Endothelial cell of umbilical vein (primary cell): ENCODE data around the gene ZNF438. TPM values are rescaled to one million over a fixed set of nuclear protein-coding genes. Genes with fewer than 3 reads are reported as not detected.
A peak's percentile ranks its signal among the peaks of the same experiment; 100 is the strongest.

ENCODE experiments used
- BruUV-seq: library from RNA; stranded (reverse); fragments of 400-500 nt; replicated peaks from 2 replicates; lab custom pipeline; 2021; lab: Mats Ljungman, UMichigan
- CTCF ChIA-PET: fragments of 300-600, 350-600 bp; sonication (Branson Sonifier 250); formaldehyde crosslinking; loops from one replicate; lab custom pipeline; 2021; ENCODE audit warnings: antibody characterized with exemption, inconsistent platforms; lab: Charles Lee
- POLR2A ChIA-PET: fragments of 300-600, 350-600 bp; sonication (Branson Sonifier 250); formaldehyde crosslinking; loops from one replicate; lab custom pipeline; 2021; ENCODE audit warnings: antibody characterized with exemption, inconsistent platforms; lab: Charles Lee
- DNase-seq: peaks from one replicate; pipeline ENCODE4 v3.0.0-alpha.2; 2011; ENCODE audit warnings: low read depth, low spot score
- FAIRE-seq: peaks from 2 replicates; lab custom pipeline; 2011; peaks lifted over from hg19 to GRCh38; lab: Jason Lieb, UNC
- H2AFZ ChIP-seq: 2 replicates; pipeline ENCODE4 v1.6.0; 2012; ENCODE audit warnings: low read depth, low read length, control low read depth, inconsistent platforms
- H3K27ac ChIP-seq: 2 replicates; pipeline ENCODE4 v1.5.1; 2011; ENCODE audit warnings: low read depth, mild to moderate bottlenecking, control low read depth, low read length, moderate library complexity; ENCODE audit not compliant: insufficient read depth
- H3K27me3 ChIP-seq, 2 experiments: 2 replicates each; pipeline versions ENCODE4 v1.6.0 to v1.6.1; 2011; ENCODE audit warnings: low read length in 2 of 2, mixed read lengths in 1 of 2; ENCODE audit not compliant: control insufficient read depth in 2 of 2, insufficient read depth in 2 of 2
- H3K36me3 ChIP-seq, 2 experiments: 2 replicates in 1 of 2; 3 replicates in 1 of 2; pipeline ENCODE4 v1.5.1; 2011; ENCODE audit warnings: low read length in 2 of 2, mild to moderate bottlenecking in 1 of 2, moderate library complexity in 1 of 2; ENCODE audit not compliant: control insufficient read depth in 2 of 2, insufficient read depth in 2 of 2; ENCODE audit errors: extremely low read depth in 1 of 2
- H3K4me1 ChIP-seq: 3 replicates; pipeline ENCODE4 v1.5.1; 2011; ENCODE audit warnings: mild to moderate bottlenecking, low read length; ENCODE audit not compliant: control insufficient read depth, insufficient read depth; ENCODE audit errors: extremely low read depth
- H3K4me2 ChIP-seq: 2 replicates; pipeline ENCODE4 v1.6.1; 2011; ENCODE audit warnings: low read length, control low read depth, mixed read lengths; ENCODE audit not compliant: insufficient read depth
- H3K4me3 ChIP-seq, 3 experiments: fragments of 200-600 bp in 1 of 3; sonication (generic), shearing (Covaris generic) in 1 of 3; replicated peaks in 1 of 3; 2 replicates each; pipeline ENCODE4 v1.5.1; 2011 to 2016; ENCODE audit warnings: control low read depth in 3 of 3, low read length in 3 of 3, mild to moderate bottlenecking in 2 of 3, inconsistent platforms in 1 of 3, low read depth in 1 of 3, moderate library complexity in 1 of 3; ENCODE audit not compliant: insufficient read depth in 1 of 3
- H3K79me2 ChIP-seq: 2 replicates; pipeline ENCODE4 v1.6.0; 2012; ENCODE audit warnings: low read length, inconsistent platforms; ENCODE audit not compliant: control insufficient read depth, insufficient read depth
- H3K9ac ChIP-seq: replicated peaks from 2 replicates; pipeline ENCODE3; 2011; ENCODE audit warnings: low read length, control low read depth; ENCODE audit not compliant: insufficient read depth; ENCODE audit errors: extremely low read depth
- H3K9me1 ChIP-seq: replicated peaks from 3 replicates; pipeline ENCODE4 v1.6.0; 2011; ENCODE audit warnings: mild to moderate bottlenecking, low read length; ENCODE audit not compliant: control insufficient read depth, insufficient read depth; ENCODE audit errors: extremely low read depth
- H3K9me3 ChIP-seq: replicated peaks from 2 replicates; pipeline ENCODE4 v1.5.1; 2012; ENCODE audit warnings: low read length, inconsistent platforms; ENCODE audit not compliant: control insufficient read depth, insufficient read depth
- H4K20me1 ChIP-seq: replicated peaks from 2 replicates; pipeline ENCODE3; 2011; ENCODE audit warnings: mild to moderate bottlenecking, low read length; ENCODE audit not compliant: control insufficient read depth, insufficient read depth; ENCODE audit errors: extremely low read depth
- EZH2 ChIP-seq: IDR thresholded peaks from 2 replicates; pipeline ENCODE4 v1.6.1; 2012; ENCODE audit warnings: borderline replicate concordance, low read depth, mild to moderate bottlenecking, moderate library complexity, low read length, inconsistent platforms; ENCODE audit not compliant: severe bottlenecking
- FOS ChIP-seq: IDR thresholded peaks from 2 replicates; pipeline ENCODE4 v1.6.1; 2011; ENCODE audit warnings: mild to moderate bottlenecking, low read length, moderate library complexity, borderline replicate concordance; ENCODE audit not compliant: insufficient read depth
- GATA2 ChIP-seq: IDR thresholded peaks from 2 replicates; pipeline ENCODE4 v1.7.0; 2011; ENCODE audit warnings: low read depth, mild to moderate bottlenecking, moderate library complexity, mixed read lengths, low read length; ENCODE audit not compliant: insufficient read length, insufficient read depth
- JUN ChIP-seq: IDR thresholded peaks from 2 replicates; pipeline ENCODE4 v1.6.1; 2011; ENCODE audit warnings: borderline replicate concordance, low read depth; ENCODE audit not compliant: insufficient read length, insufficient read depth
- MYC ChIP-seq: IDR thresholded peaks from one replicate; pipeline ENCODE4 v1.6.1; 2011; ENCODE audit warnings: mild to moderate bottlenecking, low read depth, low read length
- POLR2A ChIP-seq: IDR thresholded peaks from 2 replicates; pipeline ENCODE4 v1.6.1; 2012; ENCODE audit warnings: low read depth, mild to moderate bottlenecking, control low read depth, low read length
- POLR2AphosphoS5 ChIP-seq: IDR thresholded peaks from 2 replicates; pipeline ENCODE4 v1.6.1; 2012; ENCODE audit warnings: low read depth, mild to moderate bottlenecking, control low read depth, low read length, moderate library complexity; ENCODE audit not compliant: insufficient read depth
- dilution Hi-C: fragments of 300-500 bp; cut with MboI; formaldehyde crosslinking; loops from one replicate; pipeline ENCODE4 v1.15.0; 2019; ENCODE audit warnings: low sequenced_read_pairs; ENCODE audit not compliant: extremely low pct_ligation_motif_present
- intact Hi-C: fragments of 100-400 bp; cut with micrococcal nuclease; formaldehyde crosslinking; loops from one replicate; pipeline ENCODE4 v1.10.0; 2022
- polyA plus RNA-seq, 4 experiments: library from polyadenylated mRNA; depleted of rRNA in 3 of 4; stranded (reverse) in 3 of 4; unstranded in 1 of 4; fragments of >200 nt; gene quantifications; 2 replicates each; pipeline versions ENCODE4 v1.2.1 to v1.2.3, GENCODE V29; 2011 to 2012; ENCODE audit warnings: missing spikeins in 1 of 4
- total RNA-seq: library from RNA; stranded (reverse); gene quantifications from 2 replicates; pipeline ENCODE4 v1.2.3, GENCODE V29; 2021
- TF ChIP-seq, protein P1 (sequence below), 2 donors: IDR thresholded peaks; 1 replicate in 1 of 2; 2 replicates in 1 of 2; pipeline ENCODE4 v1.5.1; 2011; ENCODE audit warnings: low read length in 2 of 2, mild to moderate bottlenecking in 2 of 2, moderate library complexity in 2 of 2, control low read depth in 1 of 2, inconsistent platforms in 1 of 2, low read depth in 1 of 2; ENCODE audit not compliant: insufficient read depth in 1 of 2; ENCODE audit errors: extremely low read depth in 1 of 2

ZNF438 gene
- total and polyA plus RNA-seq, 2 donors (not counting 3 experiments of a cell fraction or from before 2014, with no cell fraction given): 7.2 to 15.1 TPM

DNA sequence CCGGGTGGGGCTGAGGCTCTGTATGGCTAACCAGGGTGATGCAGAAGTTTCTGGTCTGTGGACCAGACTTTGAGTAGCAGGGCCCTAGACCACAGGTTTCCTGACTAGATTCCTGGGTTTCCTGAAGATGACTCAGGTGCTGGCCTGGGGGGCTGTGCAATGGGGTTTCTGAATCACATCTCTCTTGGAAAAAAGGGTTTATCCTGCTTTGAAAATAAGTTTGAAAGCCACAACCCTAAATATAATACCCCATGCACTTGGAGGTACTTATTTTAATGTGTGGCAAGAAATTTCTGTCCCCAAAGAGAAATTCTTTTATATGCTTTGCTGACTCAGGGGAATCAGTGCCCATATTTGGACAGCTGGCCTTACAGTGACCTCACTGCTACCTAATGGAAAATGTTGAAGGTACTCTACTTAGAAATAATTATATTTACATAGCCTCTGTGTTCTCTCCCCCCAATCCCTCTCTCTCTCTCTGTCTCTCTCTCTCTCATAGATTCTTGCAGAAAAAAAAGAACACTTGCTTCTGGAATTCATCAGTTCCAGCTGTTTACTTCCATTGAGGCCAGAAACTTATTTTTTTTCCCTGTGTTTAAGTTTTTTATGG lies 217.7 kb downstream of the ZNF438 start:
- peak; percentile 92 for TF ChIP-seq POLR2AphosphoS5
- no peak for TF ChIP-seq POLR2A
- TF ChIP-seq EZH2: no peak
- TF ChIP-seq MYC: no peak
- peak; percentile 76 for TF ChIP-seq GATA2
- peak; percentile 69 for TF ChIP-seq JUN
- TF ChIP-seq FOS: peak; percentile 98
- TF ChIP-seq, protein P1, sequence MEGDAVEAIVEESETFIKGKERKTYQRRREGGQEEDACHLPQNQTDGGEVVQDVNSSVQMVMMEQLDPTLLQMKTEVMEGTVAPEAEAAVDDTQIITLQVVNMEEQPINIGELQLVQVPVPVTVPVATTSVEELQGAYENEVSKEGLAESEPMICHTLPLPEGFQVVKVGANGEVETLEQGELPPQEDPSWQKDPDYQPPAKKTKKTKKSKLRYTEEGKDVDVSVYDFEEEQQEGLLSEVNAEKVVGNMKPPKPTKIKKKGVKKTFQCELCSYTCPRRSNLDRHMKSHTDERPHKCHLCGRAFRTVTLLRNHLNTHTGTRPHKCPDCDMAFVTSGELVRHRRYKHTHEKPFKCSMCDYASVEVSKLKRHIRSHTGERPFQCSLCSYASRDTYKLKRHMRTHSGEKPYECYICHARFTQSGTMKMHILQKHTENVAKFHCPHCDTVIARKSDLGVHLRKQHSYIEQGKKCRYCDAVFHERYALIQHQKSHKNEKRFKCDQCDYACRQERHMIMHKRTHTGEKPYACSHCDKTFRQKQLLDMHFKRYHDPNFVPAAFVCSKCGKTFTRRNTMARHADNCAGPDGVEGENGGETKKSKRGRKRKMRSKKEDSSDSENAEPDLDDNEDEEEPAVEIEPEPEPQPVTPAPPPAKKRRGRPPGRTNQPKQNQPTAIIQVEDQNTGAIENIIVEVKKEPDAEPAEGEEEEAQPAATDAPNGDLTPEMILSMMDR (IDR thresholded peaks at IDR 0.05; ENCODE audit: extremely low read depth in 1 of 2, insufficient read depth in 1 of 2, low read depth in 1 of 2, low read length in 2 of 2): no peak
- Histone ChIP-seq H3K9me1 (no peaks in the 10 kb centered on the region), H3K9ac (peak overlapping the region; percentile 45), H4K20me1 (no peaks in the 10 kb centered on the region), H2AFZ (no peak overlapping the region), H3K9me3 (no peaks in the 10 kb centered on the region), H3K4me2 (peak overlapping the region; percentile 22), H3K79me2 (no peaks in the 10 kb centered on the region), H3K4me1 (peaks cover 70% of the 10 kb centered on the region), H3K27me3 (no peaks in the 10 kb centered on the region), H3K36me3 (no peaks in the 10 kb centered on the region), H3K4me3 (no peak overlapping the region), H3K27ac (peak overlapping the region; percentile 96)
- CTCF ChIA-PET: interaction anchor here (5.5 kb wide), 1 partner anchor 30 kb away, joined by 44 read pairs; no protein-coding TSS in a partner anchor
- BruUV-seq: no TSS peak
- POLR2A ChIA-PET: interaction anchor here (1.1 kb wide), 1 partner anchor 44 kb away, joined by 3 read pairs; no protein-coding TSS in a partner anchor
- dilution Hi-C loops: no loop called here
- intact Hi-C loops: loop anchor here (1.0 to 10.0 kb wide), 5 partner anchors 44 to 501 kb away; partner anchors contain the start of gene ZEB1
- FAIRE-seq (peak; percentile 93), DNase-seq (peak; percentile 80)
